Left kidney (tissue), 2 donors: ENCODE measurements around the gene EDARADD. TPM values are rescaled to one million over a fixed set of nuclear protein-coding genes. Genes with fewer than 3 reads are reported as not detected.
"Not testable (repeated sequence)": the region's sequence is repeated elsewhere in the genome, so short reads cannot be mapped to it uniquely, and the experiment has no call there.

Source experiments
- DNase-seq: peaks from one replicate; pipeline ENCODE4 v3.0.0-alpha.2; 2013
- polyA plus RNA-seq: library from polyadenylated mRNA; unstranded; fragments of 120-200 nt; gene quantifications from one replicate; pipeline ENCODE4 v1.2.1, GENCODE V29; 2013; ENCODE audit not compliant: insufficient read length

EDARADD gene
- polyA plus RNA-seq, 1 donor: 8.2 TPM

DNA sequence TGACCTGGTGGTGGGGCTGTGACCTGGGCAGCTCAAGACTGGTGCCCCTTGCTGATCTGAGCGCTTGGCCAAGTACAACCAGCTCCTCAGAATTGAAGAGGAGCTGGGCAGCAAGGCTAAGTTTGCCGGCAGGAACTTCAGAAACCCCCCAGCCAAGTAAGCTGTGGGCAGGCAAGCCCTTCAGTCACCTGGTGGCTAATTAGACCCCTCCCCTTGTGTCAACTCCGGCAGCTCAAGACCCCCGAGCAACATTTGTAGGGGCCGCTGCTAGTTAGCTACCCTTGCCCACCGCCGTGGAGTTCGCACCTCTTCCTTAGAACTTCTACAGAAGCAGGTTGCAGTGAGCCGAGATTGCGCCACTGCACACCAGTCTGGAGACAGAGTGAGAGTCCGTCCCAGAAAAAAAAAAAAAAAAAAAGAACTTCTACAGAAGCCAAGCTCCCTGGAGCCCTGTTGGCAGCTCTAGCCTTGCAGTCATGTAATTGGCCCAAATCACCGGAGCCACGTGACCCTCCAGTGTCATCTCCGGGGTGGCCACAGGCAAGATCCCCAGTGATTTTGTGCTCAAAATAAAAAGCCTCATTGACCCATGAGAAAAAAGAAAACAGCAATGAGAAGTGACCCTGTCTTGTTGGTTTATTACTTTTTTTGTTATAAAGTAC lies 90.4 kb downstream of the EDARADD start:
- DNase-seq: no peak

GRCh38 chr1:236486356-236487002 lies 92.4 kb downstream of the EDARADD start:
- no peak for DNase-seq

- not testable (repeated sequence) for DNase-seq
Measured at GRCh38 chr1:236489161-236489560, 95.1 kb downstream of the EDARADD start.

DNA sequence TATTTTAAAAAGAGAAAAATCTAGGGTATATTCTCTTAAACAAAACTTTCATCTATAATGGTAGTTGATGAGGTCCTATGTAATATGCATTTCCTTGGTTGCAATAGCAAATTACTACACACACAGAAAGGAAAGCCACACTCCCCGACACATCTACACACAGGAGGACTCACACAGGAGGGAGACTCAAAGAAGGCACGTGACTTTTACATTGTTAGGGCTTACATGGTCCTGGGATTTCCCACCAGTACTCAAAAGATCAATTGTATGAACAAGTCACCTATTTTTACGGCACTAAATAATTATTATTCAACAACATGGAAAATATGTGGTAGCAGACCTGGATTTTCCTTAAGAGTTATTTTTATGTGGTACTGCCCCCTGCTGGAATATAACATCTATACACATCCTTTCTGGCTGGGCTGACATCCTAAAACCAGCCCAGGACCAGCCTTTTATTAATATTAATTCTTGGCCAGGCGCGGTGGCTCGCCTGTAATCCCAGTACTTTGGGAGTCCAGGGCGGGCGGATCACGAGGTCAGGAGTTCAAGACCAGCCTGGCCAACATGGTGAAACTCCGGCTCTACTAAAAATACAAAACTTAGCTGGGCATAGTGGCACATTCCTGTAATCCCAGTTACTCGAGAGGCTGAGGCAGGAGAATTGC lies 95.8 kb downstream of the EDARADD start:
- DNase-seq: peak; percentile 62

- DNase-seq: no peak
Measured at GRCh38 chr1:236491469-236492136, 97.5 kb downstream of the EDARADD start.

GRCh38 chr1:236492378-236492777 lies 98.3 kb downstream of the EDARADD start:
- DNase-seq: no peak

DNA sequence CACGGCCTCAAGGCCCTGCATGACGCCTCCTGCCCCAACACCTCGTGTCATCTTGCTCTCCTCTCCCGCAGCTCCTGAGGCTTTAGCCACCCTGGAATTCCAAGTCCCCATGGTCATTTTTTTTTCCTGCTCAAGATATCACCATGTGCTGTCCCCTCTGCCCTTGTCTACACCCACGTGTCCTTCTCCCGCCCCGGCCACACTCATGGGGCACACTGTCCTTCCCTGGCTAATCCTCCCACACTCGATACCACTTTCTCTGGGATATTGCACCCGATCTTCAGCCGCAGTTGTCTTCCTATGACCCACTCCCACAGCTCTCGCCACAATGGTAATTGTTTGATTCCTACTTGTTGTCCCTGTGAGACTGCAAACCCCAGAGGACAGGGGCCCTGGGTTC lies 100.0 kb downstream of the EDARADD start:
- no peak for DNase-seq

- DNase-seq: no peak
Measured at GRCh38 chr1:236494586-236495466, 100.7 kb downstream of the EDARADD start.

- no peak for DNase-seq
Measured at GRCh38 chr1:236495467-236496112, 101.5 kb downstream of the EDARADD start.

DNA sequence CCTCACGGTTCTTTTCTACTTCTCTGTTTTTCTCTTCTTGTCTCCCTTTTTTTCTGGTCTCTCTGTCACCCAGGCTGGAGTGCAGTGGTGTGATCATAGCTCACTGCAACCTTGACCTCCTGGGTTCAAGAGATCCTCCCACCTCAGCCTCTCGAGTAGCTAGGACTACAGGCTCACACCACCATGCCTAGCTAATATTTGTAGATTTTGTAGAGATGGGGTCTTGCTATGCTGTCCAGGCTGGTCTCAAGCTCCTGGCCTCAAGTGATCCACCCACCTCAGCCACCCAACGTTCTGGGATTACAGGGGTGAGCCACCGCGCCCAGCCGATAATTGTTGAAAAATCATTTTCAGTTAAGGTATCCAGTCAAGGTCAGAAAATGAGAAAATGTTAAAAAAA lies 103.8 kb downstream of the EDARADD start:
- no peak for DNase-seq

DNA sequence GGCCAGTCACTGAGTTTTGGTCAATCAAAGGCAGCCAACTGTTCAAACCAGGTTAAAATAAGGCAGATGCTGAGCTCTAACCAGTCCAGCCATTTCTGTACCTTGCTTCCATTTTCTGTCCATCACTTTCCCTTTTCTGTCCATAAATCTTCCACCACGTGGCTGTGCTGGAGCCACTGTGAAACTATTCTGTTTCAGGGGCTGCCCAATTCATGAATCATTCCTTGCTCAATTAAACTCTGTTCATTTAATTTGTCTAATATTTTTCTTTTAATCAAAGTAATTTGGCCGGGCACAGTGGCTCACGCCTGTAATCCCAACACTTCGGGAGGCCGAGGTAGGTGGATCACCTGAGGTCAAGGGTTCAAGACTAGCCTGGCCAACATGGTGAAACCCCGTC lies 107.0 kb downstream of the EDARADD start:
- no peak for DNase-seq

GRCh38 chr1:236502579-236502971 lies 108.5 kb downstream of the EDARADD start:
- DNase-seq: no peak

DNA sequence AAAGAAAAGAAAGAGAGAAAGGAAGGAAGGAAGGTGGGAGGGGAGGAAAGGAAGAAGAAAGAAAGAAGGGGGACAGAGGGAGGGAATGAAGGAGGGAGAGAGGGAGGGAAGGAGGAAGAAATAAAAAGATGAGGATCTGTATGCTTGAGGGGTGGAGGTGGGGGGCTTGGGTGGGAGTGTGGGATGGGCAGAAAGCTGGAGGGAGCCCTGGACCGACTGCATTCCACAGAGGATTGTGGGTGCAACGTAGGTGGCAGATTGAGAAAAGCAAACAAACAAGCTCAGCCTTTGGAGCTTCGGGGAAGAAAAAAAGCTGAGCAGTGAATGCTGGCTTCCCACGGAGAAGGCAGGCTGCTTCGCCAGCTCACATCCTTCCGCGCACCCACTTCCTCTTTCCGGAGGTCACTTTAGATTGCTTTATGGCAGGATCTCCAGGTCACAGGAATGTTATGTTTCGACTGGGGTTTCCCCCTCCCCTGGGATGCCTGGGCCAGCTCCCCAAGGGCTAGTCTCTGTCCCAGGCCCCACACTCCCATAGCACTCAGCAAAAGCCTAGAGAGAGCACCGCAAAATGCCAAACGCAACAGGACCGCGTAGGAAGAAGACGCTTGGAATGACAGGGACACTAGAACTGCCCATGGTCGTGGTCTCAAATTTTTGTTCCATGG lies 109.0 kb downstream of the EDARADD start:
- DNase-seq: no peak

DNA sequence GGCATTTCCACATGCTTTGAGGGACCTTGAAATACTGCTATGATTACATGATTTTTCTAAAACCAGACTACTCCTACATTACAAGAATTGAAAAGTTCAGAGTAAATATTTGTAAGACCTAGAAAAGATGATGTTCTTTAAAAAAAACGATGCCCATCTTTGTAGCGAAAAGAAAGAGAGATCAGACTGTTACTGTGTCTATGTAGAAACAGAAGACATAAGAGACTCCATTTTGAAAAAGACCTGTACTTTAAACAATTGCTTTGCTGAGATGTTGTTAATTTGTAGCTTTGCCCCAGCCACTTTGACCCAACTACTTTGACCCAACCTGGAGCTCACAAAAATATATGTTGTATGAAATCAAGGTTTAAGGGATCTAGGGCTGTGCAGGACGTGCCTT lies 110.3 kb downstream of the EDARADD start:
- not testable (repeated sequence) for DNase-seq

DNA sequence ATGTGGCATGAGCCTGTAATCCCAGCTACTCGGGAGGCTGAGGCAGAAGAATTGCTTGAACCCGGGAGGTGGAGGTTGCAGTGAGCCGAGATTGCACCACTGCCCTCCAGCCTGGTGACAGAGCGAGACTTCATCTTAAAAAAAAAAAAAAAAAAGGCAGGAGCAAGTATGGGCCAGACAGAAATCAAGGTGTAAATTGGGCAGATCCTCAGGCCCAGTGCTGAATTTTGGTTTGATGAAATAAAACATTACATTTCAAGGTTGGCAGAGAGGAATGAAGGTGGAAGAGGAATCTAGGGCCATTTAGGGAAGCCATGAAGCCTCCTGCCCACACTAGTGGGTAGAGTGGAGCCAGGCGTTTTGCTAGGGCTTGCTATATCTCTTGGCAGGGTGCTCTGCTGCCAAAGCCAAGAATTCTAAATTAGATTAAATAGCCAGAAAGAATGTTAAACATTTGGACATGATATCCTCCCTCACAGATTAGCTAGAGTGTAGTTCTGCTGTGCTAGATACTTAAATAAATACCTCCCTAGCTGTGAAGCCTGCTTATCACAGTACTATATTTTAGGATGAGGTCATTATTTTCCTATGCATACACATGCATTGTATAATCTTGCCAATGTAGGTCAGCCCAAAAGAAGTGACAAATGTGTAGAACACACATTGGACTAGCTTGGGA lies 113.1 kb downstream of the EDARADD start:
- no peak for DNase-seq

- DNase-seq: no peak
Measured at GRCh38 chr1:236508593-236509027, 114.5 kb downstream of the EDARADD start.

DNA sequence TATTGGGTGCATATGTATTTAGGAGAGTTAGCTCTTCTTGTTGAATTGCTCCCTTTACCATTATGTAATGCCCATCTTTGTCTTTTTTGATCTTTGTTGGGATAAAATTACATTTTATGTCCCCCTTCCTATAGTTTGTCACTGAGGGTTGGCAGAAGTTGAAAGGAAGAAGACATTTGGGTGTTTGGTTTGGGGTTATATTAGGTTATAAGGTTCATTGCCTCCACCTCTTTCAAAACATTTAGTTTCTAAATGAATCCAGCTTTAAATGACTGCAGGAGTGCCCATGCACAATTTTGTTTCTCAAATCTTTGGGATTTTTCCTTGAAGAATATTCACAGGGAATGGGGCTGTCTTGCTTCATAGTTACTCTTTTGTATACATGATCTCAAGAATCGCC lies 115.1 kb downstream of the EDARADD start:
- no peak for DNase-seq

DNA sequence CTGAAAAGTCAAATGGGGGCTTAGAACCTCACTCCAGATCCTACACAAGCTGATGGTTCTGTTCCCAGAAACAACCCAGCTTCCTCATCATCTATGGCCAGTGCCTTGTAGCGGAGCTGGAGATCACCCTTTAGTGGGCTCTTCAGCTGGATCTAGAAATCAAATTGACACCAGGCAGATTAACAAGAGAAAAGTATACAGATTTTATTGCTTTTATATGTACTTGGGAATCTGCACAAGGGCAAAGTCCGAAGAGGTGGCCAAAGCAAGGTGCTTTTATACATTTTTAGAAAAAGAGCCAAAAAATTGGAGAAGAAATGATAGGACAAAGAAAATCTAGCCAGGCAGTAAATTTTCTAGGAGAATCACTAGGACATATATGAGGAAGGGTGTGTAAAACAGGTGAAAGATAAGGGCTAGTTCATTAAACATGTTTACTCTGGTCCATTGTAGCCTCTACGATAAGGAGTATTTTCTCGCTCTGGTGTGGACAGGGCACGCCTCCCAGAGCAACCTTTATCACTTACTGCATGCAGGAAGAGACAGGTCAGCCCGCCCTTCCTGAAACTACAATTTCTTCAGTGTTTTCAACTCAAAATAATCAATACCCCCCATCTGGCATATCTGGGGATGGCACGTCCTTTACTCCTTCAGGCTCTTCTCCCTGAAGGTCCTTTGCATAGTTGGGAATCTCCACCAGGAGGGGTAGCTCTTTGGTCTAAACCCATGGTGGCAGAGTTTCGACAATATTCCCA lies 115.7 kb downstream of the EDARADD start:
- no peak for DNase-seq

DNA sequence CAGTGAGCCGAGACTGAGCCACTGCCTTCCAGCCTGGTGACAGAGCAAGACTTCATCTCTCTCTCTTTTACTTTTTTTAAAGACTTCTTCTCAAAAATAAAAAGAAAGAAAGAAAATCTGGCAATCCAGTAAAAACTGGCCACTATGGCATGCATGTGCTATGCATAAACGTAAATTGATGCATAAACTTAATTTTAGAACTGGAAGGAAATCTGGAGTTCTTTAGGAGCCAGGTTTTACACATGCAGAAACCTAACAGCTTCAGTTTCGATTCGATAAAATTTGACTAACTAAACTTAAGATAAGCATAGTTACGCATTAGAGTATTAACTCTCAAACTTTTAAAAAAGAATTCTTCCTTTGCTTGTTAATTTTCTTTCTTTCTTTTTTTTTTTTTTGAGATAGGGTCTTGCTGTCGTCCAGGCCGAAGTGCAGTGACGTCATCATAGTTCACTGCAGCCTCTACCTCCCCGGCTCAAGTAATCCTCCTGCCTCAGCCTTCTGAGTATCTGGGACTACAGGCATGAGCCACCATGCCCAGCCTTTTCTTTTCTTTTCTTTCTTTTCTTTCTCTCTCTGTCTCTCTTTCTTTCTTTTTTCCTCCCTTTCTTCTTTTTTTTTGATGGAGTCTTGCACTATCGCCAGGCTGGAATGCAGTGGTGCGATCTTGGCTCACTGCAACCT lies 117.8 kb downstream of the EDARADD start:
- no peak for DNase-seq
